ENCODE data around the gene INTS11.

DNA sequence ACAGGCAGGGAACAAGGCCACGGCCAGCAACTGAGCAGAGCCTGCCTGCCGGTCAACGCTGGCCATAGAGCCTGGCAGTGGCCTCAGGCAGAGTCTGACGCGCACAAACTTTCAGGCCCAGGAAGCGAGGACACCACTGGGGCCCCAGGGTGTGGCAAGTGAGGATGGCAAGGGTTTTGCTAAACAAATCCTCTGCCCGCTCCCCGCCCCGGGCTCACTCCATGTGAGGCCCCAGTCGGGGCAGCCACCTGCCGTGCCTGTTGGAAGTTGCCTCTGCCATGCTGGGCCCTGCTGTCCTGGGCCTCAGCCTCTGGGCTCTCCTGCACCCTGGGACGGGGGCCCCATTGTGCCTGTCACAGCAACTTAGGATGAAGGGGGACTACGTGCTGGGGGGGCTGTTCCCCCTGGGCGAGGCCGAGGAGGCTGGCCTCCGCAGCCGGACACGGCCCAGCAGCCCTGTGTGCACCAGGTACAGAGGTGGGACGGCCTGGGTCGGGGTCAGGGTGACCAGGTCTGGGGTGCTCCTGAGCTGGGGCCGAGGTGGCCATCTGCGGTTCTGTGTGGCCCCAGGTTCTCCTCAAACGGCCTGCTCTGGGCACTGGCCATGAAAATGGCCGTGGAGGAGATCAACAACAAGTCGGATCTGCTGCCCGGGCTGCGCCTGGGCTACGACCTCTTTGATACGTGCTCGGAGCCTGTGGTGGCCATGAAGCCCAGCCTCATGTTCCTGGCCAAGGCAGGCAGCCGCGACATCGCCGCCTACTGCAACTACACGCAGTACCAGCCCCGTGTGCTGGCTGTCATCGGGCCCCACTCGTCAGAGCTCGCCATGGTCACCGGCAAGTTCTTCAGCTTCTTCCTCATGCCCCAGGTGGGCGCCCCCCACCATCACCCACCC lies 6.9 kb upstream of the INTS11 start, which contains the start of gene TAS1R3:
- TF ChIP-seq, protein P1, sequence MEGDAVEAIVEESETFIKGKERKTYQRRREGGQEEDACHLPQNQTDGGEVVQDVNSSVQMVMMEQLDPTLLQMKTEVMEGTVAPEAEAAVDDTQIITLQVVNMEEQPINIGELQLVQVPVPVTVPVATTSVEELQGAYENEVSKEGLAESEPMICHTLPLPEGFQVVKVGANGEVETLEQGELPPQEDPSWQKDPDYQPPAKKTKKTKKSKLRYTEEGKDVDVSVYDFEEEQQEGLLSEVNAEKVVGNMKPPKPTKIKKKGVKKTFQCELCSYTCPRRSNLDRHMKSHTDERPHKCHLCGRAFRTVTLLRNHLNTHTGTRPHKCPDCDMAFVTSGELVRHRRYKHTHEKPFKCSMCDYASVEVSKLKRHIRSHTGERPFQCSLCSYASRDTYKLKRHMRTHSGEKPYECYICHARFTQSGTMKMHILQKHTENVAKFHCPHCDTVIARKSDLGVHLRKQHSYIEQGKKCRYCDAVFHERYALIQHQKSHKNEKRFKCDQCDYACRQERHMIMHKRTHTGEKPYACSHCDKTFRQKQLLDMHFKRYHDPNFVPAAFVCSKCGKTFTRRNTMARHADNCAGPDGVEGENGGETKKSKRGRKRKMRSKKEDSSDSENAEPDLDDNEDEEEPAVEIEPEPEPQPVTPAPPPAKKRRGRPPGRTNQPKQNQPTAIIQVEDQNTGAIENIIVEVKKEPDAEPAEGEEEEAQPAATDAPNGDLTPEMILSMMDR (IDR thresholded peaks at IDR 0.05): no peak
- TF ChIP-seq POLR2A (IDR thresholded peaks at IDR 0.05): no peak

All from right lobe of liver (tissue), 4 donors.